HepG2 (cell line): Measurements from ENCODE around the gene TOP2A. TPM values are rescaled to one million over a fixed set of nuclear protein-coding genes. Genes with fewer than 3 reads are reported as not detected.

ENCODE experiments used
- BCL6 ChIP-seq: IDR thresholded peaks from 2 replicates; pipeline ENCODE4 v1.6.1; 2016; ENCODE audit warnings: missing genetic modification reagents, missing compliant biosample characterization
- CBX1 ChIP-seq: IDR thresholded peaks from one replicate; pipeline ENCODE4 v1.6.1; 2016; ENCODE audit warnings: antibody characterized with exemption, low read depth
- GPN1 ChIP-seq: sonication (generic); formaldehyde crosslinking; IDR thresholded peaks from 2 replicates; pipeline ENCODE4 v1.5.1; 2020; ENCODE audit warnings: missing genetic modification reagents, borderline replicate concordance
- HOXD1 ChIP-seq: sonication (generic); formaldehyde crosslinking; IDR thresholded peaks from 2 replicates; pipeline ENCODE4 v1.5.0; 2020; ENCODE audit warnings: missing genetic modification reagents
- KLF13 ChIP-seq: sonication (generic); formaldehyde crosslinking; IDR thresholded peaks from 2 replicates; pipeline ENCODE4 v1.4.0; 2020; ENCODE audit warnings: mild to moderate bottlenecking, missing genetic modification reagents
- NFIB ChIP-seq: sonication (generic); formaldehyde crosslinking; IDR thresholded peaks from 2 replicates; pipeline ENCODE4 v1.9.0; 2021; ENCODE audit warnings: missing genetic modification reagents, mild to moderate bottlenecking, borderline replicate concordance
- SKIL ChIP-seq: sonication (generic); formaldehyde crosslinking; IDR thresholded peaks from 2 replicates; pipeline ENCODE4 v1.8.0; 2022; ENCODE audit warnings: missing genetic modification reagents, mild to moderate bottlenecking, moderate library complexity, borderline replicate concordance
- SMC3 ChIP-seq: IDR thresholded peaks from 2 replicates; pipeline ENCODE4 v1.6.1; 2011; ENCODE audit warnings: low read length, improper control_type of control experiment
- ZBTB26 ChIP-seq: IDR thresholded peaks from 2 replicates; pipeline ENCODE4 v1.6.1; 2016; ENCODE audit warnings: missing compliant biosample characterization, missing genetic modification reagents, borderline replicate concordance
- ZNF414 ChIP-seq: sonication (generic); formaldehyde crosslinking; IDR thresholded peaks from 2 replicates; pipeline ENCODE4 v1.5.0; 2020; ENCODE audit warnings: missing genetic modification reagents
- ZNF652 ChIP-seq: IDR thresholded peaks from 2 replicates; pipeline ENCODE4 v1.6.1; 2016; ENCODE audit warnings: low read depth, borderline replicate concordance
- ZNF737 ChIP-seq: sonication (generic); formaldehyde crosslinking; IDR thresholded peaks from 2 replicates; pipeline ENCODE4 v1.5.0; 2020; ENCODE audit warnings: missing genetic modification reagents, mild to moderate bottlenecking, borderline replicate concordance
- ZNF781 ChIP-seq: sonication (generic); formaldehyde crosslinking; IDR thresholded peaks from 2 replicates; pipeline ENCODE4 v1.5.1; 2020; ENCODE audit warnings: borderline replicate concordance, mild to moderate bottlenecking, missing genetic modification reagents; ENCODE audit errors: not compliant biosample characterization
- ZNF839 ChIP-seq: sonication (generic); formaldehyde crosslinking; IDR thresholded peaks from 2 replicates; pipeline ENCODE4 v1.4.0; 2020; ENCODE audit warnings: missing genetic modification reagents, mild to moderate bottlenecking, borderline replicate concordance
- ZNF879 ChIP-seq: sonication (generic); formaldehyde crosslinking; IDR thresholded peaks from 2 replicates; pipeline ENCODE4 v1.8.1; 2023; ENCODE audit warnings: missing genetic modification reagents
- polyA plus RNA-seq, 8 experiments: library from polyadenylated mRNA; depleted of rRNA in 3 of 8; stranded (reverse) in 7 of 8; unstranded in 1 of 8; fragments of >200 nt; fragmentation: Illumina TruSeq in 4 of 8; extraction: Trizol in 4 of 8; gene quantifications; 2 replicates each; pipeline versions ENCODE4 v1.2.1 to v1.2.3, GENCODE V29; 2011 to 2016; ENCODE audit warnings: low read depth in 4 of 8, missing spikeins in 1 of 8, mixed read lengths in 1 of 8; ENCODE audit not compliant: insufficient read depth in 1 of 8
- total RNA-seq, 5 experiments: library from RNA; depleted of rRNA; stranded (reverse); fragments of >200 nt; fragmentation: Illumina TruSeq; extraction: Trizol; gene quantifications; 2 replicates each; pipeline ENCODE4 v1.2.3, GENCODE V29; 2016; ENCODE audit warnings: low read depth in 1 of 5
- TF ChIP-seq, protein P1 (sequence below): sonication (generic); formaldehyde crosslinking; IDR thresholded peaks from 2 replicates; pipeline ENCODE4 v1.5.1; 2020; ENCODE audit warnings: missing genetic modification reagents, mild to moderate bottlenecking, borderline replicate concordance
- TF ChIP-seq, protein P2 (sequence below): sonication (generic); formaldehyde crosslinking; IDR thresholded peaks from 2 replicates; pipeline ENCODE4 v1.4.0; 2020; ENCODE audit warnings: missing genetic modification reagents

Gene TOP2A
- total and polyA plus RNA-seq, 2 of the 13 experiments (the other 11 are each of a cell fraction or from before 2014, with no cell fraction given) = 108 to 327 TPM

DNA sequence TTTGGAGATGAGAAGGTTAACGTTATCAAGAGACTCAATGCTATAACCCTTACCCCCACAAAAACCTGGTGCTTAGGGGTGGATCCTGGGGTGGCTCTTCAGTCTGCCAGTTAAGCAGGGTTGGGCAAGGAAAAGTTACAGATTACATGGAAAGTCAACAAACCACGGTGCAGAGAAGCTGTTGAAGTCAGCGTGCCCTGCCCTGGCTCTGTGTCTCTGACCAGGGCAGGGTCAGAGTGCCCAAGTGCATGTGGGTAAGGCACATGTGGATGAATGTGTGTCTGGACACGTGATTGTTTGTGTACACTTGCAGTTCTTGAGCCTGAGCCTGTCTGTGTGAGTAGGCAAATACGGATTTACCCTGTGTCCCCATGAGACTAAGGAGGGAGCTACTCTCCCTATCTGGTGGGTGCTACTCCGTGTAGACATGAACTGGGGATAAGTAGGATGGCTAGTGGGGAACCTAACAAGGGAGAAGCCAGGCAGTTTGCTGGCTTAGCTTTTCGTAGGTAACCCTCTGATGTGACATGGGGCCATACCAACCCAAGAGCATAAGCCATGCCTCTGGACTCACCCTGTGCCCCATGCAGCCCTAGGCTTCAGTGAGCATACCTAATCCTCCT lies 31.1 kb upstream of the TOP2A start (continued):
- TF ChIP-seq ZNF839 (CRISPR knock-in tag) (no peak), HOXD1 (peak; percentile 18; the same call in 1 of the 2 replicates), ZBTB26 (peak; percentile 90), ZNF781 (CRISPR knock-in tag) (no peak), CBX1 (no peak), SKIL (peak; percentile 94), GPN1 (no peak), NFIB (CRISPR knock-in tag) (no peak), KLF13 (CRISPR knock-in tag) (no peak), SMC3 (no peak), ZNF414 (peak; percentile 76), BCL6 (CRISPR knock-in tag) (peak; percentile 91), ZNF737 (CRISPR knock-in tag) (no peak), ZNF652 (CRISPR knock-in tag) (no peak; the same call in 1 of the 2 replicates), ZNF879 (CRISPR knock-in tag) (no peak)
- TF ChIP-seq, protein P1, sequence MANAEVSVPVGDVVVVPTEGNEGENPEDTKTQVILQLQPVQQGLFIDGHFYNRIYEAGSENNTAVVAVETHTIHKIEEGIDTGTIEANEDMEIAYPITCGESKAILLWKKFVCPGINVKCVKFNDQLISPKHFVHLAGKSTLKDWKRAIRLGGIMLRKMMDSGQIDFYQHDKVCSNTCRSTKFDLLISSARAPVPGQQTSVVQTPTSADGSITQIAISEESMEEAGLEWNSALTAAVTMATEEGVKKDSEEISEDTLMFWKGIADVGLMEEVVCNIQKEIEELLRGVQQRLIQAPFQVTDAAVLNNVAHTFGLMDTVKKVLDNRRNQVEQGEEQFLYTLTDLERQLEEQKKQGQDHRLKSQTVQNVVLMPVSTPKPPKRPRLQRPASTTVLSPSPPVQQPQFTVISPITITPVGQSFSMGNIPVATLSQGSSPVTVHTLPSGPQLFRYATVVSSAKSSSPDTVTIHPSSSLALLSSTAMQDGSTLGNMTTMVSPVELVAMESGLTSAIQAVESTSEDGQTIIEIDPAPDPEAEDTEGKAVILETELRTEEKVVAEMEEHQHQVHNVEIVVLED (CRISPR knock-in tag) = peak; percentile 38; the same call in 1 of the 2 replicates
- TF ChIP-seq, protein P2, sequence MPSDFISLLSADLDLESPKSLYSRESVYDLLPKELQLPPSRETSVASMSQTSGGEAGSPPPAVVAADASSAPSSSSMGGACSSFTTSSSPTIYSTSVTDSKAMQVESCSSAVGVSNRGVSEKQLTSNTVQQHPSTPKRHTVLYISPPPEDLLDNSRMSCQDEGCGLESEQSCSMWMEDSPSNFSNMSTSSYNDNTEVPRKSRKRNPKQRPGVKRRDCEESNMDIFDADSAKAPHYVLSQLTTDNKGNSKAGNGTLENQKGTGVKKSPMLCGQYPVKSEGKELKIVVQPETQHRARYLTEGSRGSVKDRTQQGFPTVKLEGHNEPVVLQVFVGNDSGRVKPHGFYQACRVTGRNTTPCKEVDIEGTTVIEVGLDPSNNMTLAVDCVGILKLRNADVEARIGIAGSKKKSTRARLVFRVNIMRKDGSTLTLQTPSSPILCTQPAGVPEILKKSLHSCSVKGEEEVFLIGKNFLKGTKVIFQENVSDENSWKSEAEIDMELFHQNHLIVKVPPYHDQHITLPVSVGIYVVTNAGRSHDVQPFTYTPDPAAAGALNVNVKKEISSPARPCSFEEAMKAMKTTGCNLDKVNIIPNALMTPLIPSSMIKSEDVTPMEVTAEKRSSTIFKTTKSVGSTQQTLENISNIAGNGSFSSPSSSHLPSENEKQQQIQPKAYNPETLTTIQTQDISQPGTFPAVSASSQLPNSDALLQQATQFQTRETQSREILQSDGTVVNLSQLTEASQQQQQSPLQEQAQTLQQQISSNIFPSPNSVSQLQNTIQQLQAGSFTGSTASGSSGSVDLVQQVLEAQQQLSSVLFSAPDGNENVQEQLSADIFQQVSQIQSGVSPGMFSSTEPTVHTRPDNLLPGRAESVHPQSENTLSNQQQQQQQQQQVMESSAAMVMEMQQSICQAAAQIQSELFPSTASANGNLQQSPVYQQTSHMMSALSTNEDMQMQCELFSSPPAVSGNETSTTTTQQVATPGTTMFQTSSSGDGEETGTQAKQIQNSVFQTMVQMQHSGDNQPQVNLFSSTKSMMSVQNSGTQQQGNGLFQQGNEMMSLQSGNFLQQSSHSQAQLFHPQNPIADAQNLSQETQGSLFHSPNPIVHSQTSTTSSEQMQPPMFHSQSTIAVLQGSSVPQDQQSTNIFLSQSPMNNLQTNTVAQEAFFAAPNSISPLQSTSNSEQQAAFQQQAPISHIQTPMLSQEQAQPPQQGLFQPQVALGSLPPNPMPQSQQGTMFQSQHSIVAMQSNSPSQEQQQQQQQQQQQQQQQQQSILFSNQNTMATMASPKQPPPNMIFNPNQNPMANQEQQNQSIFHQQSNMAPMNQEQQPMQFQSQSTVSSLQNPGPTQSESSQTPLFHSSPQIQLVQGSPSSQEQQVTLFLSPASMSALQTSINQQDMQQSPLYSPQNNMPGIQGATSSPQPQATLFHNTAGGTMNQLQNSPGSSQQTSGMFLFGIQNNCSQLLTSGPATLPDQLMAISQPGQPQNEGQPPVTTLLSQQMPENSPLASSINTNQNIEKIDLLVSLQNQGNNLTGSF (CRISPR knock-in tag) = no peak
